Kidney capillary endothelial cell (primary cell): Measurements from ENCODE around the gene SLC25A21.
"Not testable (repeated sequence)": the region's sequence is repeated elsewhere in the genome, so short reads cannot be mapped to it uniquely, and the experiment has no call there.

Experiments
- DNase-seq: peaks from one replicate; pipeline ENCODE4 v3.0.0-alpha.2; 2018; ENCODE audit warnings: low spot score

The SLC25A21 gene

GRCh38 chr14:37088356-37089215 lies 83.8 kb downstream of the SLC25A21 start:
- no peak for DNase-seq

- no peak for DNase-seq
These were observed 84.9 kb downstream of the SLC25A21 start for GRCh38 chr14:37087520-37087919.

GRCh38 chr14:37083599-37083998 lies 88.8 kb downstream of the SLC25A21 start:
- DNase-seq: no peak

- no peak for DNase-seq
These were observed 90.0 kb downstream of the SLC25A21 start for GRCh38 chr14:37082449-37082848.

GRCh38 chr14:37081856-37082255 lies 90.5 kb downstream of the SLC25A21 start:
- no peak for DNase-seq

GRCh38 chr14:37081218-37081617 lies 91.2 kb downstream of the SLC25A21 start:
- DNase-seq: no peak

GRCh38 chr14:37078131-37078530 lies 94.3 kb downstream of the SLC25A21 start:
- no peak for DNase-seq

GRCh38 chr14:37074320-37074719 lies 98.1 kb downstream of the SLC25A21 start:
- not testable (repeated sequence) for DNase-seq

- DNase-seq: no peak
These were observed 108.8 kb downstream of the SLC25A21 start for GRCh38 chr14:37063467-37064240.

GRCh38 chr14:37062191-37062803 lies 110.1 kb downstream of the SLC25A21 start:
- no peak for DNase-seq

- DNase-seq: no peak
These were observed 110.7 kb downstream of the SLC25A21 start for GRCh38 chr14:37061697-37062096.

GRCh38 chr14:37060496-37061260 lies 111.7 kb downstream of the SLC25A21 start:
- DNase-seq: no peak

GRCh38 chr14:37057776-37058175 lies 114.6 kb downstream of the SLC25A21 start:
- no peak for DNase-seq

GRCh38 chr14:37056473-37056872 lies 115.9 kb downstream of the SLC25A21 start:
- no peak for DNase-seq

- DNase-seq: no peak
These were observed 117.5 kb downstream of the SLC25A21 start for GRCh38 chr14:37054869-37055268.

GRCh38 chr14:37054144-37054543 lies 118.3 kb downstream of the SLC25A21 start:
- DNase-seq: no peak

GRCh38 chr14:37051680-37052079 lies 120.7 kb downstream of the SLC25A21 start:
- DNase-seq: no peak

- no peak for DNase-seq
These were observed 121.3 kb downstream of the SLC25A21 start for GRCh38 chr14:37051153-37051552.

- no peak for DNase-seq
These were observed 123.7 kb downstream of the SLC25A21 start for GRCh38 chr14:37048666-37049071.

- no peak for DNase-seq
These were observed 124.4 kb downstream of the SLC25A21 start for GRCh38 chr14:37047996-37048395.

- no peak for DNase-seq
These were observed 125.2 kb downstream of the SLC25A21 start for GRCh38 chr14:37047226-37047625.

- DNase-seq: no peak
These were observed 125.6 kb downstream of the SLC25A21 start for GRCh38 chr14:37046815-37047214.
